HCT116 (cell line): ENCODE results near the gene NFKB1. TPM values are rescaled to one million over a fixed set of nuclear protein-coding genes. Genes with fewer than 3 reads are reported as not detected.

Experiments used
- ATAC-seq: fragments of 200-7000 bp; cut with Tn5 transposase; 2 replicates; pipeline ENCODE4 v1.9.1; 2020; ENCODE audit warnings: mild to moderate bottlenecking, moderate library complexity
- BruUV-seq: library from RNA; stranded (reverse); fragments of 400-500 nt; replicated peaks from 2 replicates; lab custom pipeline; 2021; lab: Mats Ljungman, UMichigan
- CTCF ChIA-PET: fragments of 300-600 bp; sonication (Branson Sonifier 250); formaldehyde crosslinking; loops from one replicate; lab custom pipeline; 2021; ENCODE audit warnings: antibody characterized with exemption; lab: Charles Lee
- POLR2A ChIA-PET: fragments of 300-600, 350-600 bp; sonication (Branson Sonifier 250); formaldehyde crosslinking; loops from one replicate; lab custom pipeline; 2021; ENCODE audit warnings: antibody characterized with exemption; lab: Charles Lee
- RAD21 ChIA-PET, 2 experiments: fragments of 300-600 bp; sonication (Branson Sonifier 250); formaldehyde crosslinking; loops; one replicate each; lab custom pipeline; 2023; ENCODE audit warnings: low total read pairs in 2 of 2; ENCODE audit not compliant: uncharacterized antibody in 2 of 2, unreplicated experiment in 2 of 2, low non-redundant PET in 1 of 2; lab: Charles Lee
- DNase-seq: peaks from one replicate; pipeline ENCODE4 v3.0.0-alpha.2; 2010; ENCODE audit warnings: low read depth, low spot score
- H2AFZ ChIP-seq: fragments of 200-600 bp; shearing (Covaris generic), sonication (generic); 2 replicates; pipeline ENCODE4 v1.6.1; 2017; ENCODE audit warnings: low read depth, mixed run types, mixed read lengths, antibody characterized with exemption, low read length; ENCODE audit not compliant: poor library complexity, severe bottlenecking
- H3K27ac ChIP-seq: 2 replicates; pipeline ENCODE4 v1.5.1; 2012; ENCODE audit warnings: low read depth, low read length
- H3K27me3 ChIP-seq: fragments of 200-600 bp; sonication (generic); 2 replicates; pipeline ENCODE4 v1.6.1; 2016; ENCODE audit warnings: mixed run types, low read length, mixed read lengths; ENCODE audit not compliant: insufficient read depth
- H3K36me3 ChIP-seq, 2 experiments: fragments of 200-500 bp in 1 of 2; fragments of 200-600 bp in 1 of 2; sonication (Bioruptor generic) in 1 of 2; sonication (generic) in 1 of 2; 2 replicates each; pipeline versions ENCODE4 v1.5.1 to v1.6.1; 2014 to 2016; ENCODE audit warnings: low read length in 2 of 2, inconsistent platforms in 1 of 2, mixed read lengths in 1 of 2, mixed run types in 1 of 2; ENCODE audit not compliant: insufficient read depth in 2 of 2, control insufficient read depth in 1 of 2
- H3K4me1 ChIP-seq, 2 experiments: fragments of 200-600 bp in 1 of 2; sonication (generic) in 1 of 2; 2 replicates each; pipeline versions ENCODE4 v1.5.1 to v1.6.1; 2012 to 2017; ENCODE audit warnings: low read length in 2 of 2, inconsistent platforms in 1 of 2, mild to moderate bottlenecking in 1 of 2, mixed read lengths in 1 of 2, mixed run types in 1 of 2, moderate library complexity in 1 of 2; ENCODE audit not compliant: insufficient read depth in 2 of 2, control insufficient read depth in 1 of 2
- H3K4me2 ChIP-seq: fragments of 200-600 bp; sonication (generic); 2 replicates; pipeline ENCODE4 v1.6.1; 2017; ENCODE audit warnings: mixed run types, low read length, mixed read lengths
- H3K4me3 ChIP-seq, 2 experiments: fragments of 200-600 bp in 1 of 2; sonication (generic) in 1 of 2; replicated peaks in 1 of 2; 2 replicates each; pipeline ENCODE4 v1.5.1; 2011 to 2016; ENCODE audit warnings: low read length in 2 of 2, control low read depth in 1 of 2, low read depth in 1 of 2, mild to moderate bottlenecking in 1 of 2, mixed read lengths in 1 of 2, mixed run types in 1 of 2
- H3K79me2 ChIP-seq: fragments of 200-600 bp; sonication (generic); 2 replicates; pipeline ENCODE4 v1.6.1; 2017; ENCODE audit warnings: mild to moderate bottlenecking, mixed run types, low read length, moderate library complexity, mixed read lengths; ENCODE audit not compliant: insufficient read depth
- H3K9ac ChIP-seq: fragments of 200-600 bp; sonication (generic); 2 replicates; pipeline ENCODE4 v1.6.1; 2016; ENCODE audit warnings: low read length, mixed read lengths
- H3K9me2 ChIP-seq: fragments of 200-600 bp; sonication (generic), shearing (Covaris generic); 2 replicates; pipeline ENCODE4 v1.6.1; 2017; ENCODE audit warnings: mixed run types, mild to moderate bottlenecking, moderate library complexity; ENCODE audit not compliant: insufficient read depth
- H3K9me3 ChIP-seq, 2 experiments: fragments of 200-500 bp in 1 of 2; fragments of 200-600 bp in 1 of 2; sonication (Bioruptor generic) in 1 of 2; sonication (generic) in 1 of 2; 2 replicates each; pipeline ENCODE4 v1.6.1; 2014 to 2017; ENCODE audit warnings: low read length in 2 of 2, mixed read lengths in 2 of 2, inconsistent platforms in 1 of 2, low read depth in 1 of 2, mild to moderate bottlenecking in 1 of 2, mixed run types in 1 of 2, moderate library complexity in 1 of 2; ENCODE audit not compliant: control insufficient read depth in 1 of 2, insufficient read depth in 1 of 2
- H4K20me1 ChIP-seq: fragments of 200-600 bp; sonication (generic), shearing (Covaris generic); 2 replicates; pipeline ENCODE4 v1.6.1; 2017; ENCODE audit warnings: mixed run types, mild to moderate bottlenecking, moderate library complexity; ENCODE audit not compliant: insufficient read depth
- CBX3 ChIP-seq: IDR thresholded peaks from 2 replicates; pipeline ENCODE4 v1.6.1; 2012; ENCODE audit warnings: low read depth
- EGR1 ChIP-seq: IDR thresholded peaks from 2 replicates; pipeline ENCODE4 v1.6.1; 2012; ENCODE audit warnings: low read depth
- ELF1 ChIP-seq: IDR thresholded peaks from 2 replicates; pipeline ENCODE4 v1.6.1; 2012; ENCODE audit warnings: low read depth, borderline replicate concordance
- EZH2 ChIP-seq: fragments of 200-600 bp; sonication (generic); IDR thresholded peaks from 2 replicates; pipeline ENCODE4 v1.6.1; 2017; ENCODE audit warnings: antibody characterized with exemption, mixed run types
- EZH2phosphoT487 ChIP-seq: fragments of 200-600 bp; IDR thresholded peaks from 2 replicates; pipeline ENCODE4 v1.6.1; 2018; ENCODE audit warnings: antibody characterized with exemption, borderline replicate concordance
- FOSL1 ChIP-seq: IDR thresholded peaks from 2 replicates; pipeline ENCODE4 v1.6.1; 2012; ENCODE audit warnings: low read depth
- POLR2AphosphoS5 ChIP-seq: IDR thresholded peaks from 2 replicates; pipeline ENCODE4 v1.6.1; 2011; ENCODE audit warnings: mild to moderate bottlenecking, low read depth, low read length, moderate library complexity
- RAD21 ChIP-seq: IDR thresholded peaks from 2 replicates; pipeline ENCODE4 v1.6.1; 2012; ENCODE audit warnings: low read depth, mild to moderate bottlenecking
- SP1 ChIP-seq: IDR thresholded peaks from 2 replicates; pipeline ENCODE4 v1.6.1; 2012; ENCODE audit warnings: low read depth
- SRF ChIP-seq: IDR thresholded peaks from 2 replicates; pipeline ENCODE4 v1.6.1; 2012; ENCODE audit warnings: low read depth
- TCF7L2 ChIP-seq: IDR thresholded peaks from 2 replicates; pipeline ENCODE4 v1.7.0; 2011; ENCODE audit warnings: borderline replicate concordance, inconsistent platforms; ENCODE audit not compliant: insufficient read depth, insufficient read length; ENCODE audit errors: extremely low read depth
- ZFX ChIP-seq: fragments of 450-650 bp; IDR thresholded peaks from 2 replicates; pipeline ENCODE4 v1.6.1; 2017
- ZNF274 ChIP-seq: fragments of 200-500 bp; sonication (Bioruptor generic); IDR thresholded peaks from 2 replicates; pipeline ENCODE4 v1.6.1; 2014; ENCODE audit warnings: mild to moderate bottlenecking, low read depth, low read length, inconsistent platforms
- intact Hi-C: fragments of 100-400 bp; cut with micrococcal nuclease; formaldehyde crosslinking; loops from 2 replicates; pipeline ENCODE4 v1.10.0; 2022
- total RNA-seq: library from RNA; stranded (reverse); gene quantifications from one replicate; pipeline ENCODE4 v1.2.1, GENCODE V29; 2021; ENCODE audit not compliant: unreplicated experiment
- TF ChIP-seq, protein P1 (sequence below): IDR thresholded peaks from 2 replicates; pipeline ENCODE4 v1.6.1; 2011; ENCODE audit warnings: mild to moderate bottlenecking, low read length, moderate library complexity; ENCODE audit not compliant: insufficient replicate concordance; ENCODE audit errors: extremely low read depth
- TF ChIP-seq, protein P2 (sequence below): IDR thresholded peaks from 2 replicates; pipeline ENCODE4 v1.6.1; 2012
- TF ChIP-seq, protein P3 (sequence below): IDR thresholded peaks from 2 replicates; pipeline ENCODE4 v1.6.1; 2012; ENCODE audit warnings: low read depth

The NFKB1 gene
- total RNA-seq, 1 experiment from 2014 or later = 29.4 TPM

DNA sequence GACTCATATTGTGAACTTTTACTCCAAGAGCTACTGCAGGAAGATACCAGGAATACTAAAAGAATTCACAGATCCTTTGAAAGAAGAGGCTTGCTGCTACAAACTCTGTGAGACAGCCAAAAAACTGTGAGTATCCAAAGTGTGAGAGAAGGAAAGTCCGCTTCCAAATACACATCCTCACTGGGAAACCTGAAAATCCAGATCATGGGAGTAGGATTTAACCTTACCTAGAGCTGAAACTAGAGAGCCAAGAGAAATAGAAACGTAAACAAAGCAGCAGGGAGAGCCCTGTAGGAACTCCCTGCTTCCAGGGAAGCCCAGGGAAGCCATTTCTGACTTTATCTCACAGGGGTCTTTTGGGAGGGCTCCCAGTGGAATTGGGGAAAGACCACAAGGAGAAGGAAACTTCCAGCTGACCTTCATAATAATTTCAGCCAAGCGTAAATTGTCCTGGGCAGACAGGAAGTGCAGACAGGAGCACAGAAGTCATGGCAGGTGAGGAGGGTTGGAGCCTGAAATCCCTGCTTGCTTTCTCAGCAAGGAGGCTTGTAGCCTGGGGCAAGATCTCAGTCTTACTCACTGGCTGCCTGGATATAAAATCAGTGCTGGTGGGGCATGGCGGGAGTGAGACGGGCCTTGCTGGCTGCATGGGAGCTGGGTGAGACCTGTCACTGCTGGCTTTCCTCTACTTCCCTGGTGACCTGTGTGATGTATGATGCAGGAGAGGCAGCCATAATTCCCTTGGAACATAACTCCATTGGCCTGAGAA, 26.2 kb upstream of the NFKB1 start:
- no peaks in the 10 kb centered on the region for H3K9me3 ChIP-seq
- ATAC-seq = no peak
- H3K4me2 ChIP-seq = no peak overlapping the region
- no peak overlapping the region for H3K27ac ChIP-seq
- no peak overlapping the region for H3K9ac ChIP-seq
- DNase-seq = no peak
- POLR2A ChIA-PET = no interaction called here
- TF ChIP-seq CBX3 (no peak), RAD21 (no peak), EGR1 (no peak)
- no TSS peak for BruUV-seq
- no peaks in the 10 kb centered on the region for H3K36me3 ChIP-seq
- RAD21 ChIA-PET = no interaction called here
- intact Hi-C loops = no loop called here
- no peaks in the 10 kb centered on the region for H4K20me1 ChIP-seq
- CTCF ChIA-PET = no interaction called here
- H3K27me3 ChIP-seq = no peaks in the 10 kb centered on the region
- no peaks in the 10 kb centered on the region for H3K79me2 ChIP-seq
- H2AFZ ChIP-seq = no peak overlapping the region
- no peaks in the 10 kb centered on the region for H3K9me2 ChIP-seq
- no peaks in the 10 kb centered on the region for H3K4me1 ChIP-seq
- no peak overlapping the region for H3K4me3 ChIP-seq

DNA sequence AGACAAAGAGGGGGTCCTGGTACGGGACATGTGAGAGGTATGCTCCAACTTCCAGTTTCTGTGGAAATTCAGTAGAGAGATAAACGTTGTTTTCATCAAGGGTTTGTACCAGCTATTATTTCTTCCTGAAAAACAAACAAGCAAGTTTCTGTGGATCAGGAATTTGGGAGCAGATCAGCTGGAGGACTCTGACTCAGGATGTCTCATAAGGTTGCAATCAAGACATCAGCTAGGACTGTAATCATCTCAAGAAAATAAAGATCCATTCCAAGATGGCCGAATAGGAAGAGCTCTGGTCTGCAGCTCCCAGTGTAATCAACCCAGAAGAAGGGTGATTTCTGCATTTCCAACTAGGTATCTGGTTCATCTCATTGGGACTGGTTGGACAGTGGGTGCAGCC, 23.5 kb upstream of the NFKB1 start:
- ChIA-PET RAD21 (no interaction called here), CTCF (no interaction called here), POLR2A (no interaction called here)
- H3K4me1 ChIP-seq = no peaks in the 10 kb centered on the region
- H3K9me2 ChIP-seq = no peaks in the 10 kb centered on the region
- no peaks in the 10 kb centered on the region for H3K9me3 ChIP-seq
- no peaks in the 10 kb centered on the region for H4K20me1 ChIP-seq
- H3K27ac ChIP-seq = no peak overlapping the region
- H3K36me3 ChIP-seq = no peaks in the 10 kb centered on the region
- ATAC-seq (no peak), DNase-seq (no peak)
- BruUV-seq = no TSS peak
- H3K79me2 ChIP-seq = no peaks in the 10 kb centered on the region
- H3K27me3 ChIP-seq = no peaks in the 10 kb centered on the region
- H2AFZ ChIP-seq = no peak overlapping the region
- intact Hi-C loops = no loop called here
- H3K4me2 ChIP-seq = no peak overlapping the region
- no peak overlapping the region for H3K4me3 ChIP-seq
- no peak overlapping the region for H3K9ac ChIP-seq
- TF ChIP-seq FOSL1 = no peak
- no peak for TF ChIP-seq SRF
- TF ChIP-seq EZH2 = no peak
- TF ChIP-seq ZNF274 = no peak
- TF ChIP-seq, protein P1, sequence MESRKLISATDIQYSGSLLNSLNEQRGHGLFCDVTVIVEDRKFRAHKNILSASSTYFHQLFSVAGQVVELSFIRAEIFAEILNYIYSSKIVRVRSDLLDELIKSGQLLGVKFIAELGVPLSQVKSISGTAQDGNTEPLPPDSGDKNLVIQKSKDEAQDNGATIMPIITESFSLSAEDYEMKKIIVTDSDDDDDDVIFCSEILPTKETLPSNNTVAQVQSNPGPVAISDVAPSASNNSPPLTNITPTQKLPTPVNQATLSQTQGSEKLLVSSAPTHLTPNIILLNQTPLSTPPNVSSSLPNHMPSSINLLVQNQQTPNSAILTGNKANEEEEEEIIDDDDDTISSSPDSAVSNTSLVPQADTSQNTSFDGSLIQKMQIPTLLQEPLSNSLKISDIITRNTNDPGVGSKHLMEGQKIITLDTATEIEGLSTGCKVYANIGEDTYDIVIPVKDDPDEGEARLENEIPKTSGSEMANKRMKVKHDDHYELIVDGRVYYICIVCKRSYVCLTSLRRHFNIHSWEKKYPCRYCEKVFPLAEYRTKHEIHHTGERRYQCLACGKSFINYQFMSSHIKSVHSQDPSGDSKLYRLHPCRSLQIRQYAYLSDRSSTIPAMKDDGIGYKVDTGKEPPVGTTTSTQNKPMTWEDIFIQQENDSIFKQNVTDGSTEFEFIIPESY = no peak
- no peak for TF ChIP-seq POLR2AphosphoS5
- TF ChIP-seq, protein P2, sequence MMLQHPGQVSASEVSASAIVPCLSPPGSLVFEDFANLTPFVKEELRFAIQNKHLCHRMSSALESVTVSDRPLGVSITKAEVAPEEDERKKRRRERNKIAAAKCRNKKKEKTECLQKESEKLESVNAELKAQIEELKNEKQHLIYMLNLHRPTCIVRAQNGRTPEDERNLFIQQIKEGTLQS = no peak
- no peak for TF ChIP-seq TCF7L2
- no peak for TF ChIP-seq ZFX
- TF ChIP-seq EZH2phosphoT487 = no peak
- no peak for TF ChIP-seq SP1
- no peak for TF ChIP-seq ELF1
- TF ChIP-seq, protein P3, sequence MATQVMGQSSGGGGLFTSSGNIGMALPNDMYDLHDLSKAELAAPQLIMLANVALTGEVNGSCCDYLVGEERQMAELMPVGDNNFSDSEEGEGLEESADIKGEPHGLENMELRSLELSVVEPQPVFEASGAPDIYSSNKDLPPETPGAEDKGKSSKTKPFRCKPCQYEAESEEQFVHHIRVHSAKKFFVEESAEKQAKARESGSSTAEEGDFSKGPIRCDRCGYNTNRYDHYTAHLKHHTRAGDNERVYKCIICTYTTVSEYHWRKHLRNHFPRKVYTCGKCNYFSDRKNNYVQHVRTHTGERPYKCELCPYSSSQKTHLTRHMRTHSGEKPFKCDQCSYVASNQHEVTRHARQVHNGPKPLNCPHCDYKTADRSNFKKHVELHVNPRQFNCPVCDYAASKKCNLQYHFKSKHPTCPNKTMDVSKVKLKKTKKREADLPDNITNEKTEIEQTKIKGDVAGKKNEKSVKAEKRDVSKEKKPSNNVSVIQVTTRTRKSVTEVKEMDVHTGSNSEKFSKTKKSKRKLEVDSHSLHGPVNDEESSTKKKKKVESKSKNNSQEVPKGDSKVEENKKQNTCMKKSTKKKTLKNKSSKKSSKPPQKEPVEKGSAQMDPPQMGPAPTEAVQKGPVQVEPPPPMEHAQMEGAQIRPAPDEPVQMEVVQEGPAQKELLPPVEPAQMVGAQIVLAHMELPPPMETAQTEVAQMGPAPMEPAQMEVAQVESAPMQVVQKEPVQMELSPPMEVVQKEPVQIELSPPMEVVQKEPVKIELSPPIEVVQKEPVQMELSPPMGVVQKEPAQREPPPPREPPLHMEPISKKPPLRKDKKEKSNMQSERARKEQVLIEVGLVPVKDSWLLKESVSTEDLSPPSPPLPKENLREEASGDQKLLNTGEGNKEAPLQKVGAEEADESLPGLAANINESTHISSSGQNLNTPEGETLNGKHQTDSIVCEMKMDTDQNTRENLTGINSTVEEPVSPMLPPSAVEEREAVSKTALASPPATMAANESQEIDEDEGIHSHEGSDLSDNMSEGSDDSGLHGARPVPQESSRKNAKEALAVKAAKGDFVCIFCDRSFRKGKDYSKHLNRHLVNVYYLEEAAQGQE = no peak
